Activated CD4-positive, alpha-beta T cell treated with anti-CD3 and anti-CD28 coated beads, Interleukin-2, Interleukin-6, amounts not matched to agents 100 ng/mL and 50 ng/mL, durations not matched to agents 16 hours and 8 hours (primary cell): ENCODE measurements around the gene UROD.
"Not testable (repeated sequence)": the region's sequence is repeated elsewhere in the genome, so short reads cannot be mapped to it uniquely, and the experiment has no call there.

Experiments
- DNase-seq: peaks from one replicate; pipeline ENCODE4 v3.0.0-alpha.2; 2020

Gene UROD

DNA sequence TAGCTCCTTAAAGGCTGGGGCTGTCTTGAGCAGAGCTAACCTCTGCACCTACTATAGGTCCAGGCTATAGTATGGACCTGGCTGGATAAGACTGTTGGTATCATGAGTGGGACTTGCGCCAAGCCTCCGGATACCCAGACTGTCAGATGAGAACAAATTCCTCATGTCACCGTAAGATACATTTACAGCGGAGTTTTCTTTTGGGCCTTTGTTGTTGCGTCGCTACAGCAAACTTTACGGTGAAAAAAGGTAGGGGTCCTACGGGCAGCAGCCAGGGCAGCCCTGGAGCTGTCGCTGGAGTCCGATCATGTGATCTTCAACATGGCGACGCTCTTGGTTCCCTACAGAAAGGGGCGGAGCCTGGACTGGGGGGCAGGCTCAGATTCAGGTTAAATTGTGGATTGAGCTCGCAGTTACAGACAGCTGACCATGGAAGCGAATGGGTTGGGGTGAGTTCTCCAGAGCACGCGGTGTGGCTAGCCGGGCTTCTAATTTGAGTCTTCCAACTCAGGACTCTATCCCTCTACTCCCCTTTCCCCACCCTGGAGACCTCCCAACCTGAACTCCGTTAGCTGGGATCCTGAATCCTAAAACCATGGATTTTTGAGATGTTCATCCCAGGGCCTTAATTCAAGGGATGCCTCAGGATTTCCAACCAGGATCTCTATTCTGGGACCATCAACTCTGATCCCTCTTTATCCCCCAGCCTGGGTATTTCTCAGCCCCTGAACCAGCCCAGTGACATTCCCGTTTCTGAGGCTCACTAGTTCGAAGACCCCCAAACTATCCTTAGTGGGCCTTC, at the start of gene UROD:
Gene UROD, plus strand, starts transcription at position 418 of the 802 bp plus-strand sequence. Its CDS starts 12 bp downstream, at position 430.
- DNase-seq, result peak; percentile 95

- DNase-seq, result no peak
Observed at GRCh38 chr1:44962729-44963128, 49.3 kb upstream of the UROD start.

GRCh38 chr1:44964396-44964795, 47.7 kb upstream of the UROD start:
- no peak for DNase-seq

- DNase-seq, result no peak
Observed at GRCh38 chr1:44970317-44970716, 41.7 kb upstream of the UROD start.

- no peak for DNase-seq
Observed at GRCh38 chr1:44973645-44974044, 38.4 kb upstream of the UROD start.

DNA sequence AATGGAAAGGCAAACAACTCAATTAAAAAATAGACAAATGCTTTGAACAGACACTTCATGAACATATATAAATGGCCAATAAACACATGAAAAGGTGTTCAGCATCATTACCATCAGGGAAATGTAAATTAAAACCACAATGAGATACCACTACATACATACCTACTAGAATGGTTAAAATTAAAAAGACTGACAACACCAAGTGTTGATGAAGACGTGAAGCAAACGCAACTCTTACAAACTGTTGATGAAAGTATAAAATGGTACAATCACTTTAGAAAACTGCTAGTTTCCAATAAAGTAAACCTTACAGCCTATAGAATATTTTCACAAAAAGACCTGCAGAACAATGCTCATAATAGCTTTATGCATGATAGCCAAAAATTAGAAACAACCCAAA, 35.8 kb upstream of the UROD start:
- no peak for DNase-seq

DNA sequence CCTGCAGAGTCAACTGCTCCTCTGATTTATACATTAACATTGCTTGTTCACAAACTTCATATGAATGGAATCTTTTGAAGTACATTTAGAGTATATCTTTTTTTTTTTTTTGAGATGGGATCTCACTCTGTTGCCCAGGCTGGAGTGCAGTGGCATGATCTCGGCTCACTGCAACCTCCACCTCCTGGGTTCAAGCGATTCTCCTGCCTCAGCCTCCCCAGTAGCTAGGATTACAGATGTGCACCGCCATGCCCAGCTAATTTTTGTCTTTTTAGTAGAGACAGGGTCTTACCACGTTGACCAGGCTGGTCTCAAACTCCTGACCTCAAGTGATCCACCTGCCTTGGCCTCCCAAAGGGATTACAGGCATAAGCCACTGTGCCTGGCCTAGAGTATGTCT, 34.7 kb upstream of the UROD start:
- not testable (repeated sequence) for DNase-seq

- DNase-seq, result peak; percentile 17
Observed at GRCh38 chr1:44985747-44986359, 26.2 kb upstream of the UROD start.

- DNase-seq, result no peak
Observed at GRCh38 chr1:44988531-44989156, 23.4 kb upstream of the UROD start.

GRCh38 chr1:44994309-44994898, 17.6 kb upstream of the UROD start:
- no peak for DNase-seq

DNA sequence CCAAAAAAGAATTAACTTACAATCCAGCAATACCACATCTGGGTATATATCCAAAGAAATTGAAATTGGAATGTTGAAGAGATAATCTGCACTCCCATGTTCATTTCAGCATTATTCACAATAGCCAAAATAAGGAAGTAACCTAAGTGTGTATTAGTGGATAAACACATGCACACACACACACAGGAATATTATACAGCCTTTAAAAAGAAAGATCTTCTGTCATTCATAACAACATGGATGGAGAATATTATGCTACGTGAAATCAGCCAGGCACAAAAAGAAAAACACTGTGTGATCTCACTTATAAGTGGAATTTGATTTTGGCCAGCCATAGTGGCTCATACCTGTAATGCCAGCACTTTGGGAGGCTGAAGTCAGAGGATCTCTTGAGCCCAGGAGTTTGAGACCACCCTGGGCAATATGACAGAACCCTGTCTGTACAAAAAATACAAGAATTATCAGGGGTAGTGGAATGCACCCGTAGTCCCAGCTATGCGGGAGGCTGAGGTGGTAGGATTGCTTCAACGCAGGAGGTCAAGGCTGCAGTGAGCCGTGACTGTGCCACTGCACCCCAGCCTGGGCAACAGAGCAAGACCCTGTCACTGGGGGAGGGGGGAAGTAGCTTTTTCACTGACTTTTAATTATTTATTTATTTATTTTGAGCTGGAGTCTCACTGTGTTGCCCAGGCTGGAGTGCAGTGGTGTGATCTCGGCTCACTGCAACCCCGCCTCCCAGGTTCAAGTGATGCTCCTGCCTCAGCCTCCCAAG, 16.4 kb upstream of the UROD start:
- no peak for DNase-seq

DNA sequence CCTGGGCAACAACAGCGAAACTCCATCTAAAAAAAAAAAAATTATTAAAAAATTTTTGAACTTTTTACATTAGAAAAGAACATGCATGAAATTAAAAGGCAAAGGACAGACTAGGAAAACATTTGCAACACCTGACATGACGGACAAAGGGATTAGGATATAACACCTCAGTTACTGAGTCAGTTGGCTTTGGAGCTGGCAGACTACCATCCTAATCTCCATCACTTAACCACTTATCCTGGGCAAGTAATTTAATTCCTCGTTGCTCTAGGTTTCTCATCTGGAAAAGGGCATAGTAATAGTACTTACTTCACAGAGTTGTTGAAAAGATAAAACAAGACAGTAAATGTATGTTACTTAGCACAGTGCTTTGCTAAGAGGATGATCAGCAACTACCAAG, 12.8 kb upstream of the UROD start:
- DNase-seq, result no peak

- peak; percentile 14 for DNase-seq
Observed at GRCh38 chr1:45001011-45001481, 11.0 kb upstream of the UROD start.

DNA sequence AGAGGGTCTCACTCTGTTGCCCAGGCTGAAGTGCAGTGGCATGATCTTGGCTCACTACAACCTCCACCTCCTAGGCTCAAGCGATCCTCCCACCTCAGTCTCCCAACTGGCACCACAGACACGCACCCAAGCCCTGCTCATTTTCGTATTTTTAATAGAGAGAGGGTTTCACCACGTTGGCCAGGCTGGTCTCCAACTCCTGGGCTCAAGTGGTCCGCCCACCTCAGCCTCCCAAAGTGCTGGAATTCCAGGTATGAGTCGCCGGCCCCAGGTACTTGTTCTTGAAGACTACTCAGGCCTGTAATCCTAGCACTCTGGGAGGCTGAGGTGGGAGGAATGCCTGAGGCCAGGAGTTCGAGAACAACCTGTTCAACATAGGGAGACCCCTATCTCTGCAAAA, 10.5 kb upstream of the UROD start:
- DNase-seq, result not testable (repeated sequence)

- no peak for DNase-seq
Observed at GRCh38 chr1:45002650-45003645, 9.1 kb upstream of the UROD start.

DNA sequence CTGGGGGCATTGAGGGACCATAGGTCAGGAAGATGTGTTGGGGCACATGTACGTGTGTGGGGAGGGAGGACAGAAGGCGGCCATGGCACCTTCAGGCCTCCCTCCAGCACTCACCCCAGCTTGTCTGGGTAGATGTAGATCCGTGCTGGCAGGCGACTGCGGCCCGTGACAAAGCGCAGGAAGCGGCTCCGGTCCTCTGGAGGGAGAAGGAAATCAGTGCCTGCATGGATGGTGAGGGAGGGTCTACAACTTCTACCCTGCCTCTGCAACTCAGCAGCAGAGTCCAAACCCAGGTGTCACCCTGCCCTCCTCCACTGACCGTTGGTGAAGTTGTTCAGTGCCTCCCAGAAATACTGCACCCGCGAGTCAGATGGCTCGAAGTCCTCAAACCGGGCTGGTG, 8.3 kb upstream of the UROD start:
- DNase-seq, result no peak

DNA sequence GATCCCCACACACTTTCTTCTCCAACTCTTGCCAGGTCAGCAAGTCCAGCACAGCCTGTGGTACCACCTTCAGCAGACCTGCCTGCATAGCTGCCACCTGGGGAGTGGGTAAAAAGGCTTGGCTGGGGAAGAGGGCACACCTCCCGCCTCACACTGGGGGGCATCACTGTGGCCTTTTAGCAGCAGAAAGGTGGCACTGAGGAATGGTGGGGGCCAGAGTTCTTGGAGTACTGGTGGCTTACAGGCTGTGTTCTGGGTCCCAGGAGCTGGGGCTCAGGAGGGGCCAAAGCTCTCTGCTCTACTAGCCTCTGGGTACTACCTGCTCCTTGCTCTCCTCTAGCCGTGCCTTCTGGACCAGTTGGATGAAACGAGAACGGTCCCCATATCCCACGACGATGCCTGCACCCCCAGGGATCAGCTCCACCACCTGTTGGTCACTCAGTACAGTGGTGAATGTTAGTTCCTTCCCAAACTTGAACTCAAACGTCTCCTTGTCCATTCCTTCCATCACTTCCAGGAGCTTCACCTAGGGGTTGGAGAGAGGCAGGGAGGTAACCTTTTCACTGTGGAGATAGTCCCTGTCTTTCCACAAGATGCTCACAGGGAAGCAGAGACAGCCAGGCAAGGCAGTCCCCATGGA, 7.7 kb upstream of the UROD start:
- DNase-seq, result no peak

DNA sequence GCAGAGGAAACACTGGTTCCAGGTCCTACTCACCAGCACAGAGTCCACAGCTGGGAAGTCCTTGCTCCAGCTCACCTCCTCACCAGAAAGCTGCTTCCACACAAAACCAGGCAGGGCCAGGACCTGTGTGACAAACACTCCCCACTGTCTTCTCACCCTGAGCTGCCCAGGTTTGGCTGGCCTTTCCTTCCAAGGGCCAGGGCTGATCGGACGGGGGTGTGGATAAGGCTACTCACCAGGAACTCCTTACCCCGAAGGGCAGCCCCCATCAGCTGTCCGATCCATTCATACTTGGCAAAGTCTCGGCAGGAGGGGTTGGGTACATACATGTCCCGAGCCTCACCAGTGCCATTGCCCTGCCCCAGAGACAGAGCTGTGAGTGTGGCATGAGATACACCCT, 6.3 kb upstream of the UROD start:
- DNase-seq, result no peak

DNA sequence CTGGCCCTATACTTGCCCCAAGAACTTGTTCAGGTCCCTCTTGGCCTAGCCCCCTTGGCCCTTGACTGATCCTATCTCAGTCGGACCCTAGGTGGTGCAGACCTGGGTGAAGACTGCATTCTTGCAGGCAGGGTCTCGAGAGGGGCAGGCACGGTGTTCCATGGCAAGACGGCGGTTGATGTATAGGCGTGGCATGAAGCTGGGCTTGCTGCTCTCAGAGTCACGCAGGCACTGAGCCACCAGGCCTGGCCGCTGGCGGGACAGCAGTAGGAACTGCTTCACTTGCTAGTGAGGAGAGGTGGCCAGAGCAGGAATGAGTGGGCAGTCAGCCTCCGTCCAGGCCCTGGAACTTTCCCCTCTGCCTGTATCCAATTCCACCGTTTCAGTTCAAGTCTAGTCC, 4.7 kb upstream of the UROD start:
- DNase-seq, result no peak

DNA sequence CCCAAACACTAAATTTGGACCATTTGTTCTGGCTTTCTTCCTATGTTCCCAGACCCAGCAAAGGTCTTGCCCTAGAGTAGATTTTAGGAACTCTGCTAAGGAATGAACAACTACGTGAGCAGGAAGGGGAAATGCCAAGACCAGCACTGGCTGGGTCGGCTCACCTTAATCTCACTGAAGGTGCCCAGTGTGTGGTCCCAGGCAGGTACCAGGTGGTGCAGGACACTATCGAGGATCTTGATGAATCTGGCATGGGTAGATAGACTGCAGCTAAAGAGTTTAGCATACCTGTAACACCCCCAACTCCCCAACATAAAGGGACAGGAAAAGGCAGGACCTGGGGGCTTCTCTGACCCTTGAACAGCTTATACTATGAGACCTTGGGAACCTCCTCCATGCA, 4.0 kb upstream of the UROD start:
- DNase-seq, result no peak

DNA sequence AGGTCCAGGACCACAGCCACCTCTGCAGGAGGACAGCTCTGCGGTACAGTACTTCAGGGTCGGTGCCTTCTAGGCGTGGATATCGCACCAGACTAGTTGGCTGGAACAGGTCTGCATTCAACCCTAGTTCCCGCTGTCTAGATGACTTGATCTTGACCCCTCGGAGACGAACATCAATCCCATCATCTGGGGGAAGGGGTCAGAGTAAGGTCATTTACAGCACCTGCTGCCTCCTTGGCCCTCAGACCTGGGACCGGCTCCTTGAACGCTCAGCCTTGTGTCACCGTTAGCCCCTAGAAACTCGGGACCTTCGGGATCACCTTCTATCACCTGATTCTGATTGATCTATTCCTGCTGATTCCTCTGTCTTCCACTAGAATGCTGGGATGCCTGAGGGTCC, 3.5 kb upstream of the UROD start:
- DNase-seq, result no peak
